Endothelial cell of umbilical vein (primary cell): ENCODE measurements around the gene UBTD2.

Source experiments
- CTCF ChIP-seq, 2 donors: IDR thresholded peaks; 1 replicate in 1 of 2; 2 replicates in 1 of 2; pipeline ENCODE4 v1.5.1; 2011; ENCODE audit warnings: low read length in 2 of 2, mild to moderate bottlenecking in 2 of 2, moderate library complexity in 2 of 2, control low read depth in 1 of 2, inconsistent platforms in 1 of 2, low read depth in 1 of 2; ENCODE audit not compliant: insufficient read depth in 1 of 2; ENCODE audit errors: extremely low read depth in 1 of 2
- EZH2 ChIP-seq: IDR thresholded peaks from 2 replicates; pipeline ENCODE4 v1.6.1; 2012; ENCODE audit warnings: borderline replicate concordance, low read depth, mild to moderate bottlenecking, moderate library complexity, low read length, inconsistent platforms; ENCODE audit not compliant: severe bottlenecking
- FOS ChIP-seq: IDR thresholded peaks from 2 replicates; pipeline ENCODE4 v1.6.1; 2011; ENCODE audit warnings: mild to moderate bottlenecking, low read length, moderate library complexity, borderline replicate concordance; ENCODE audit not compliant: insufficient read depth
- GATA2 ChIP-seq: IDR thresholded peaks from 2 replicates; pipeline ENCODE4 v1.7.0; 2011; ENCODE audit warnings: low read depth, mild to moderate bottlenecking, moderate library complexity, mixed read lengths, low read length; ENCODE audit not compliant: insufficient read length, insufficient read depth
- JUN ChIP-seq: IDR thresholded peaks from 2 replicates; pipeline ENCODE4 v1.6.1; 2011; ENCODE audit warnings: borderline replicate concordance, low read depth; ENCODE audit not compliant: insufficient read length, insufficient read depth
- MAX ChIP-seq: IDR thresholded peaks from 2 replicates; pipeline ENCODE4 v1.6.1; 2011; ENCODE audit not compliant: insufficient read depth, insufficient read length
- MYC ChIP-seq: IDR thresholded peaks from one replicate; pipeline ENCODE4 v1.6.1; 2011; ENCODE audit warnings: mild to moderate bottlenecking, low read depth, low read length
- POLR2A ChIP-seq: IDR thresholded peaks from 2 replicates; pipeline ENCODE4 v1.6.1; 2012; ENCODE audit warnings: low read depth, mild to moderate bottlenecking, control low read depth, low read length
- POLR2AphosphoS5 ChIP-seq: IDR thresholded peaks from 2 replicates; pipeline ENCODE4 v1.6.1; 2012; ENCODE audit warnings: low read depth, mild to moderate bottlenecking, control low read depth, low read length, moderate library complexity; ENCODE audit not compliant: insufficient read depth

- TF ChIP-seq CTCF (IDR thresholded peaks at IDR 0.05; ENCODE audit: extremely low read depth in 1 of 2, insufficient read depth in 1 of 2, low read depth in 1 of 2, low read length in 2 of 2) (no peak), POLR2A (no peak), EZH2 (no peak), MAX (no peak), FOS (no peak), JUN (no peak), POLR2AphosphoS5 (no peak), MYC (no peak), GATA2 (no peak)
These were observed 18.7 kb downstream of the UBTD2 start for GRCh38 chr5:172264815-172265395.
